H1 (cell line): ENCODE results near the gene MYH7B. TPM values are rescaled to one million over a fixed set of nuclear protein-coding genes. Genes with fewer than 3 reads are reported as not detected.

Experiments used
- CTBP2 ChIP-seq: IDR thresholded peaks from 2 replicates; pipeline ENCODE4 v1.7.0; 2011; ENCODE audit warnings: borderline replicate concordance, mild to moderate bottlenecking, moderate library complexity, mixed read lengths, low read length; ENCODE audit not compliant: insufficient read depth, insufficient read length
- HDAC6 ChIP-seq: IDR thresholded peaks from one replicate; pipeline ENCODE4 v1.7.1; 2012; ENCODE audit warnings: low read depth, mild to moderate bottlenecking, inconsistent platforms, low read length, moderate library complexity
- MAFK ChIP-seq: IDR thresholded peaks from 2 replicates; pipeline ENCODE4 v1.6.1; 2012; ENCODE audit warnings: low read depth, mild to moderate bottlenecking, improper control_type of control experiment, low read length
- POLR2AphosphoS5 ChIP-seq: IDR thresholded peaks from 2 replicates; pipeline ENCODE4 v1.6.1; 2011; ENCODE audit warnings: low read depth, low read length
- SIN3A ChIP-seq, 2 experiments: IDR thresholded peaks in 1 of 2; conservative IDR thresholded peaks in 1 of 2; 2 replicates each; pipeline ENCODE4 v1.6.1; 2011 to 2012; ENCODE audit warnings: low read length in 2 of 2, improper control_type of control experiment in 1 of 2, low read depth in 1 of 2, mild to moderate bottlenecking in 1 of 2
- ZNF274 ChIP-seq: IDR thresholded peaks from 2 replicates; pipeline ENCODE4 v1.7.0; 2012; ENCODE audit warnings: low read length, borderline replicate concordance; ENCODE audit errors: extremely low read depth
- polyA plus RNA-seq, 7 experiments: library from polyadenylated mRNA; depleted of rRNA in 3 of 7; stranded (reverse) in 5 of 7; unstranded in 2 of 7; fragments of >200 nt in 5 of 7; fragments of 200-250 nt in 2 of 7; gene quantifications; 1 replicate in 5 of 7; 2 replicates in 1 of 7; 4 replicates in 1 of 7; pipeline versions ENCODE4 v1.2.1 to v1.2.3, GENCODE V29; 2011 to 2013; ENCODE audit warnings: missing spikeins in 2 of 7, mixed read lengths in 2 of 7
- total RNA-seq: library from RNA; stranded (reverse); fragmentation: NEBNext Ultra II Directional; extraction: Animal tissue kit (Norgen Biotek cat#: 25700); gene quantifications from 2 replicates; pipeline ENCODE4 v1.2.1, GENCODE V29; 2021

The MYH7B gene
- total and polyA plus RNA-seq, 2 of the 8 experiments (the other 6 are each of a cell fraction or from before 2014, with no cell fraction given), result 0.15 to 0.30 TPM

GRCh38 chr20:34938466-34939163, 17.1 kb upstream of the MYH7B start (continued):
- TF ChIP-seq CTBP2 (no peak), MAFK (no peak), POLR2AphosphoS5 (no peak), SIN3A (conservative IDR thresholded peaks at IDR 0.05 in 1 of 2, IDR thresholded peaks at IDR 0.05 in 1 of 2; ENCODE audit: low read depth in 1 of 2, low read length in 2 of 2) (no peak), HDAC6 (no peak), ZNF274 (no peak)
